Tibial nerve (tissue), 4 donors: ENCODE measurements around the gene LGR5. TPM values are rescaled to one million over a fixed set of nuclear protein-coding genes. Genes with fewer than 3 reads are reported as not detected.
"Not testable (repeated sequence)": the region's sequence is repeated elsewhere in the genome, so short reads cannot be mapped to it uniquely, and the experiment has no call there.

Experiments
- DNase-seq, 2 donors: peaks; one replicate each; pipeline ENCODE4 v3.0.0-alpha.2; 2019; ENCODE audit warnings: low spot score in 2 of 2
- H3K27ac ChIP-seq, 4 donors: fragments of 200-600 bp; sonication (generic) in 3 of 4; one replicate each; pipeline ENCODE4 v1.5.1; 2017 to 2019; ENCODE audit warnings: mild to moderate bottlenecking in 1 of 4
- H3K27me3 ChIP-seq, 2 donors: fragments of 200-600 bp; sonication (generic) in 1 of 2; one replicate each; pipeline versions ENCODE4 v1.5.1 to v1.6.0; 2017 to 2019
- H3K36me3 ChIP-seq, 3 donors: fragments of 200-600 bp; sonication (generic); one replicate each; pipeline ENCODE4 v1.5.1; 2018 to 2019
- H3K4me1 ChIP-seq, 4 donors: fragments of 200-600 bp; sonication (generic) in 3 of 4; one replicate each; pipeline ENCODE4 v1.5.1; 2017 to 2019
- H3K4me3 ChIP-seq, 4 donors: fragments of 200-600 bp; sonication (generic) in 3 of 4; one replicate each; pipeline ENCODE4 v1.5.1; 2017 to 2019; ENCODE audit warnings: mild to moderate bottlenecking in 1 of 4, moderate library complexity in 1 of 4
- H3K9me3 ChIP-seq, 4 donors: fragments of 200-600 bp; sonication (generic) in 3 of 4; one replicate each; pipeline ENCODE4 v1.5.1; 2017 to 2019
- EP300 ChIP-seq, 2 donors: sonication (generic); formaldehyde crosslinking; IDR thresholded peaks; one replicate each; pipeline ENCODE4 v1.6.1; 2017; ENCODE audit warnings: antibody characterized with exemption in 2 of 2, mild to moderate bottlenecking in 1 of 2
- POLR2A ChIP-seq, 2 donors: fragments of 450-650 bp; IDR thresholded peaks; one replicate each; pipeline ENCODE4 v1.6.1; 2017; ENCODE audit warnings: antibody characterized with exemption in 2 of 2, mild to moderate bottlenecking in 2 of 2, moderate library complexity in 2 of 2
- WGBS, 2 donors: methylation state at CpG; one replicate each; pipeline ENCODE4 v1.1.5; 2018; 5-methylcytosine and 5-hydroxymethylcytosine counted together
- total RNA-seq, 4 donors: library from RNA; depleted of rRNA; stranded (reverse); fragments of >200 nt; gene quantifications; one replicate each; pipeline ENCODE4 v1.1.0, GENCODE V29; 2016
- TF ChIP-seq, protein P1 (sequence below), 5 experiments: fragments of 200-600 bp in 3 of 5; fragments of 450-650 bp in 2 of 5; sonication (generic) in 3 of 5; IDR thresholded peaks; one replicate each; pipeline ENCODE4 v1.5.1; 2016 to 2019; ENCODE audit warnings: antibody characterized with exemption in 5 of 5, mild to moderate bottlenecking in 3 of 5, moderate library complexity in 2 of 5

Gene LGR5
- total RNA-seq, 4 donors from 2014 or later: 1.6 to 11.1 (median 7.7) TPM

DNA sequence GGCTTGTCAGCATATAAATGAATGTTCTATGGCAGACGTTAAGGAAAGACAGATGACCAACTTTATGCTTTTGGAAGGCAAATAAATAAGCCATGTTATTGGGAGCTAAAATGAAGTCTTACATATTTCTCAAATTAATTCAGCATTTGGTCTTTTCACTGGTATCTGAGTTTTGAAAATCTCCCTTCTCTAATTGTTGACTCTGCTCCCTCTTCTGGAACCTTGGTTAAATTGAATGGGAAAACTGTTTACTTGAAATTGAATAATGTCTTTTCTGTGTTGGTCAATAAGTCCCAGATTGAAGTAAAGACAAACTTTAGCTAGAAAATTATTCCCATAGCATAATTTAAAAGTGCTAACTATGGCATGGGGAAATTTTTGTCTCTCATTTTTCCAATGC lies 38.7 kb downstream of the LGR5 start:
- Histone ChIP-seq H3K27ac (no peak overlapping the region), H3K36me3 (no peaks in the 10 kb centered on the region), H3K9me3 (no peaks in the 10 kb centered on the region), H3K27me3 (no peaks in the 10 kb centered on the region), H3K4me1 (peaks cover 0 to 6% (median 0%) of the 10 kb centered on the region in 4 donors), H3K4me3 (no peak overlapping the region)
- 19 to 42% methylated on average over 1 of the region's 1 CpG for WGBS, 2 donors
- no peak for DNase-seq
- no peak for TF ChIP-seq EP300 (IDR thresholded peaks at IDR 0.05)
- TF ChIP-seq, protein P1, sequence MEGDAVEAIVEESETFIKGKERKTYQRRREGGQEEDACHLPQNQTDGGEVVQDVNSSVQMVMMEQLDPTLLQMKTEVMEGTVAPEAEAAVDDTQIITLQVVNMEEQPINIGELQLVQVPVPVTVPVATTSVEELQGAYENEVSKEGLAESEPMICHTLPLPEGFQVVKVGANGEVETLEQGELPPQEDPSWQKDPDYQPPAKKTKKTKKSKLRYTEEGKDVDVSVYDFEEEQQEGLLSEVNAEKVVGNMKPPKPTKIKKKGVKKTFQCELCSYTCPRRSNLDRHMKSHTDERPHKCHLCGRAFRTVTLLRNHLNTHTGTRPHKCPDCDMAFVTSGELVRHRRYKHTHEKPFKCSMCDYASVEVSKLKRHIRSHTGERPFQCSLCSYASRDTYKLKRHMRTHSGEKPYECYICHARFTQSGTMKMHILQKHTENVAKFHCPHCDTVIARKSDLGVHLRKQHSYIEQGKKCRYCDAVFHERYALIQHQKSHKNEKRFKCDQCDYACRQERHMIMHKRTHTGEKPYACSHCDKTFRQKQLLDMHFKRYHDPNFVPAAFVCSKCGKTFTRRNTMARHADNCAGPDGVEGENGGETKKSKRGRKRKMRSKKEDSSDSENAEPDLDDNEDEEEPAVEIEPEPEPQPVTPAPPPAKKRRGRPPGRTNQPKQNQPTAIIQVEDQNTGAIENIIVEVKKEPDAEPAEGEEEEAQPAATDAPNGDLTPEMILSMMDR (IDR thresholded peaks at IDR 0.05): peak in 1 of 5 experiments; percentile 9

DNA sequence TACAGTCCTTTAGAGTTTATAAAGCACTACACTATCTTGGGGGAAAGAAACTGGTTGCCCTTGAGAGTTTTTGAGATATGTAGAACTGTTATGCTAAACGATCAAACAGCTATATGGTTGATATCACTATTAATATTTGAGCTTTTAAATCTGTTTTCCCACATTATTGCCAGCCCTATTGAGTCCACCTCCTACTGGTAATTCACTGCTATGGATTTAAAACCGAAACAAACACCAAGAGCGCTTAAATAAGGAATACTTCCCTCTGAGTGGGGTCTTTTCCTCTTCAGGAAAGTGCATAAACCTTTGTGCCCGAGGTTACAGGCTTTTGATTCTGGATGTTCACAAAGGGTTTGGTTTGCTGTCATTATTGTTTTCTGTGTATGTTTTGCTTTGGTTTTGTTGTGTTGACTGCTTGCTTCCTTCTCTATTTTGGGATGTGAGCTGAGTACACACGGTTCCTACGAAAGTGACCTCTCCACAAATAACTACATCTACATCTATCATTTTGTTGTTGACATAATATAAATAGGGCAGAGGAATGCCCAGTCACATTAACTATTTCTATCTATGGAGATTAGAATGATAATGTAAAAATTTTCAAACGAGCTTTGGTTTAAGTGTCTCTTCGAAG lies 44.8 kb downstream of the LGR5 start:
- Histone ChIP-seq H3K4me3 (no peak overlapping the region), H3K4me1 (no peaks in the 10 kb centered on the region), H3K27me3 (no peaks in the 10 kb centered on the region), H3K27ac (no peak overlapping the region), H3K9me3 (no peaks in the 10 kb centered on the region), H3K36me3 (no peaks in the 10 kb centered on the region)
- no peak for DNase-seq
- 63 to 71% methylated on average over 8 of the region's 8 CpGs for WGBS, 2 donors
- TF ChIP-seq POLR2A (IDR thresholded peaks at IDR 0.05): no peak
- TF ChIP-seq EP300 (IDR thresholded peaks at IDR 0.05): no peak
- TF ChIP-seq, protein P1 (IDR thresholded peaks at IDR 0.05): no peak

DNA sequence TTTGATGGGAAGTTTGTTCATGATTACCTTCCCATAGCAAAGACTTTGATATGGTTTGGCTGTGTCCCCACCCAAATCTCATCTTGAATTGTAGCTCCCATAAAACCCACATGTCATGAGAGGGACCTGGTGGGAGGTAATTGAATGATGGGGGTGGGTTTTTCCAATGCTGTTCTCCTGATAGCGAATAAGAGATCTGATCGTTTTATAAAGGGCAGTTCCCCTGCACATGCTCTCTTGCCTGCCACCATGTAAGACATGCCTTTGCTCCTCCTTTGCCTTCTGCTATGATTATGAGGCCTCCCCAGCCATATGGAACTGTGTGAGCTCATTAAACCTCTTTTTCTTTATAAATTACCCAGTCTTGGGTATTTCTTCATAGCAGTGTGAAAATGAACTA lies 51.2 kb downstream of the LGR5 start:
- WGBS, 2 donors: 91 to 100% methylated on average over 2 of the region's 2 CpGs
- H3K4me3 ChIP-seq, H3K9me3 ChIP-seq, H3K4me1 ChIP-seq, H3K27me3 ChIP-seq, H3K36me3 ChIP-seq, DNase-seq, H3K27ac ChIP-seq: not testable (repeated sequence)

DNA sequence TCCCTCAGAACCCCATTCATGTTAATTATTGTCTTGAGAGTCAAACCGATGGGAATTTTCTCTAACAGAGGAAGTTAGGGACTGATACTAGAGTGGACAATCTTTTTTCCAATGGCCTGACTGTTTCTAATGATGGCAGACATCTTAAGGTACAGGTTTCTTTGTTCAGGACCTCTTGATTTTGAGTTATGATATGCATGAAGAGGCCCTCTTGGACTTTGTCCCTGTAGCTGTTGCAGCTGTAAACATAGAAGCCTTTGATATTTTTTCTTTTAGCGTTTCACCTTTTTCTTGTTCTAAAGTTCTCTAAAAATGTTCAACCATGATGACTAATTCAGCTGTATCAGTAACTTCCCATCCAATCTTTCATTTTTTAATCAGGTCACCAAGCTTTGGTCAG lies 53.0 kb downstream of the LGR5 start:
- H3K4me1 ChIP-seq: no peaks in the 10 kb centered on the region
- TF ChIP-seq, protein P1 (IDR thresholded peaks at IDR 0.05): no peak
- TF ChIP-seq POLR2A (IDR thresholded peaks at IDR 0.05) (no peak), EP300 (IDR thresholded peaks at IDR 0.05) (no peak)
- H3K36me3 ChIP-seq: no peaks in the 10 kb centered on the region
- peaks cover 0 to 5% (median 0%) of the 10 kb centered on the region in 4 donors for H3K9me3 ChIP-seq
- DNase-seq: no peak
- H3K4me3 ChIP-seq: no peak overlapping the region
- no peak overlapping the region for H3K27ac ChIP-seq
- H3K27me3 ChIP-seq: no peaks in the 10 kb centered on the region
- WGBS, 2 donors: 69 to 84% methylated on average over 2 of the region's 2 CpGs

DNA sequence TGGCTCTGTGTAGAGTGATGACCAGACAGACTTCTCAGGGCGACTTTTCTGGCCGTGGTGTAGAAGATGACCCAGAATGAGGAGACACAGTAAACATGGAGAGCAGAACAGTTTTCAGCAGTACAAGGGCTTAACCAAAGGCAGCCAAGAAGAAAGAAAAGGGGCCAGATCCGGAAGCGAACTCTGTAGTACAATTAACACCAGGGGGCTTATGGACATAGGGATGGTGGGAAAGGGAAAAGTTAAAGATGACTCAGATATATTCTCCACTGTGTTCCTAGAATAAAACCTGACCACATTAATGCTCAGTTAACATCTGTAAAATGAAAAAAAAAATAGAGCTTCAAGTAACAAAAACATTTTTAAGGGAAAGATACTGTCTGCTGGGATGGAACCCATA lies 60.2 kb downstream of the LGR5 start:
- 93 to 94% methylated on average over 4 of the region's 4 CpGs for WGBS, 2 donors
- H3K4me3 ChIP-seq: no peak overlapping the region
- no peaks in the 10 kb centered on the region for H3K4me1 ChIP-seq
- no peaks in the 10 kb centered on the region for H3K27me3 ChIP-seq
- no peak for TF ChIP-seq EP300 (IDR thresholded peaks at IDR 0.05)
- TF ChIP-seq, protein P1 (IDR thresholded peaks at IDR 0.05): no peak
- no peak overlapping the region for H3K27ac ChIP-seq
- H3K9me3 ChIP-seq: peaks cover 0 to 3% (median 0%) of the 10 kb centered on the region in 4 donors
- no peak for DNase-seq
- no peaks in the 10 kb centered on the region for H3K36me3 ChIP-seq
